Chondrocyte (in vitro differentiated cells): ENCODE data around the gene SELPLG. TPM values are rescaled to one million over a fixed set of nuclear protein-coding genes. Genes with fewer than 3 reads are reported as not detected.

Source experiments
- DNase-seq: peaks from one replicate; pipeline ENCODE4 v3.0.0; 2021; ENCODE audit warnings: mixed read lengths, low spot score
- H3K27ac Mint-ChIP-seq: one replicate; pipeline ENCODE4 v1.8.0; 2021; ENCODE audit warnings: mild to moderate bottlenecking, moderate library complexity, mixed read lengths; ENCODE audit not compliant: unreplicated experiment
- H3K27me3 Mint-ChIP-seq: 2 replicates; pipeline ENCODE4 v1.8.0; 2021; ENCODE audit warnings: low read depth, mixed read lengths
- H3K36me3 Mint-ChIP-seq: 2 replicates; pipeline ENCODE4 v1.8.0; 2021; ENCODE audit warnings: low read depth, mixed read lengths
- H3K4me1 Mint-ChIP-seq: 2 replicates; pipeline ENCODE4 v1.8.0; 2021; ENCODE audit warnings: low read depth, mild to moderate bottlenecking, mixed read lengths
- H3K4me3 Mint-ChIP-seq: one replicate; pipeline ENCODE4 v1.8.0; 2021; ENCODE audit warnings: mild to moderate bottlenecking, moderate library complexity, mixed read lengths; ENCODE audit not compliant: unreplicated experiment
- H3K9me3 Mint-ChIP-seq: 2 replicates; pipeline ENCODE4 v1.8.0; 2021; ENCODE audit warnings: low read depth, mixed read lengths
- CTCF ChIP-seq: fragments of 200-600 bp; sonication (generic); IDR thresholded peaks from 2 replicates; pipeline ENCODE4 v1.5.0; 2021; ENCODE audit warnings: antibody characterized with exemption, mild to moderate bottlenecking, moderate library complexity
- total RNA-seq: library from RNA; stranded (reverse); gene quantifications from 3 replicates; pipeline ENCODE4 v1.2.1, GENCODE V29; 2021

SELPLG gene
- total RNA-seq, 1 donor from 2014 or later = 3.2 TPM

- Mint-ChIP-seq H3K4me1 (peaks cover 39% of the 10 kb centered on the region), H3K27ac (no peak overlapping the region), H3K9me3 (no peaks in the 10 kb centered on the region), H3K27me3 (no peaks in the 10 kb centered on the region), H3K4me3 (no peak overlapping the region), H3K36me3 (no peaks in the 10 kb centered on the region)
- DNase-seq = no peak
- TF ChIP-seq CTCF = no peak
These were observed 45.9 kb downstream of the SELPLG start for GRCh38 chr12:108587826-108588225.

DNA sequence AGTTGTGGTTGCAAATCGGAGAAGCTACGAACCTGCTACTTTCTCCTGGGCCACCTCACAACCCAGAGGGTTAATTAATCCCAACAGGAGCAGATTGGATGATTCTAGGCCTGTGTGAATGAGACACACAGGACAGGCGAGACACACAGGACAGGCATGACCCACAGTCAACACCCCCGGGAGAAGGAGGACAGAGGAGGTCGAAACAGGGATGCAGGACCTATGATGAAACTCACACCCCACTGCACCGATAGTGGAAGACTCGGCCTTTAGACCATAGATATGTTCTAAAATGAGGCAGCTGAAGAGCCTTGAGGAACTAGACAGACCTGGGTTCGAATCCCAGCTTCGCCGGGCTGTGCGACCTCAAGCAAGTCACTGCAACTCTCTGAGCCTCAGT lies 47.4 kb downstream of the SELPLG start:
- no peaks in the 10 kb centered on the region for H3K27me3 Mint-ChIP-seq

DNA sequence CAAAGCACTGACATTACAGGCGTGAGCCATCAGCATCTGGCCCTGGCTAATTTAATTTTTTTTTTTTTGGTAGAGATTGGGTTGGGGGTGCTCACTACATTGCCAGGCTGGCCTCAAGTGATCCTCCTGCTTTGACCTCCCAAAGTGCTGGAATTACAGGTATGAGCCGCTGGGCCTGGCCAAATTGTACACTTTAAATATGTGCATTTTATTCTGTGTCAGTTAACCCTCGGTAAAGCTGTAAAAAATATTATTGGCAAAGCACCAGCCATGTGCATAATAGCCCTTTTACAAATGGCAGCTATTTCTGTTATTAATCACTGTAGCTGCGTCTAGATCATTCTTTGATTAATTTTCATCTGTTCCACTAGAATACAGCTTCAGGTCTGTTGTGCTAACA lies 47.8 kb downstream of the SELPLG start:
- Mint-ChIP-seq H3K9me3 (no peaks in the 10 kb centered on the region), H3K36me3 (no peaks in the 10 kb centered on the region), H3K27ac (no peak overlapping the region), H3K27me3 (no peaks in the 10 kb centered on the region), H3K4me1 (peaks cover 46% of the 10 kb centered on the region), H3K4me3 (no peak overlapping the region)
- no peak for DNase-seq
- no peak for TF ChIP-seq CTCF

More for the DNA sequence above, 47.4 kb downstream of the SELPLG start:
- no peaks in the 10 kb centered on the region for H3K36me3 Mint-ChIP-seq
- H3K27ac Mint-ChIP-seq = no peak overlapping the region
- H3K4me3 Mint-ChIP-seq = no peak overlapping the region
- no peaks in the 10 kb centered on the region for H3K9me3 Mint-ChIP-seq
- DNase-seq = no peak
- peaks cover 43% of the 10 kb centered on the region for H3K4me1 Mint-ChIP-seq
- TF ChIP-seq CTCF = no peak

DNA sequence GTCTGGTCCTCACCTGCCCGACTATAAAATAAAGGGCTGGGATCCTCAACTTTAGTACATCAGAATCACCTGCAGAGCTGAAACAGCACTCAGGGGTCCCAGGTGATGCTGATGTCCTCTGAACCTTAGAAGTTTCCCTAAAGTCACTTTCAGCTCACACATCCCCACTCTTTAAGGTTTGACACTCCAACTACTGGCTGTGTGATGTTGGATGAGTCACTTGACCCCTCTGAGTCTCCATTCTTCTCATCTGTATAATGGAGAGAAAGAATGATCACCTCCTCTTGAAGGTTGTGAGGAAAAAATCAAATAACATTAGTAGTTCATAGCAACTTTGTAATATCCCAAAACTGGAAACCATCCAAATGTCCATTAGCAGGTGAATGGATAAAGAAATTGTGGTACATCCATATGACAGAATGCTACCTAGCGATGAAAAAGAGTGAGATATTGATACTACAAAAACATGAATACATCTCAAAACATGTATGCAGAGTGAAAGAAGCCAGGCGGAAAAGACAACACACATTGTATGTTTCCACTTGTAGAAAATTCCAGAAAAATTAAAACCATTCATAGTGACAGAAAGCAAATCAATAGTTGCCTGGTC lies 49.1 kb downstream of the SELPLG start:
- H3K27ac Mint-ChIP-seq = peak overlapping the region; percentile 60
- peaks cover 54% of the 10 kb centered on the region for H3K4me1 Mint-ChIP-seq

DNA sequence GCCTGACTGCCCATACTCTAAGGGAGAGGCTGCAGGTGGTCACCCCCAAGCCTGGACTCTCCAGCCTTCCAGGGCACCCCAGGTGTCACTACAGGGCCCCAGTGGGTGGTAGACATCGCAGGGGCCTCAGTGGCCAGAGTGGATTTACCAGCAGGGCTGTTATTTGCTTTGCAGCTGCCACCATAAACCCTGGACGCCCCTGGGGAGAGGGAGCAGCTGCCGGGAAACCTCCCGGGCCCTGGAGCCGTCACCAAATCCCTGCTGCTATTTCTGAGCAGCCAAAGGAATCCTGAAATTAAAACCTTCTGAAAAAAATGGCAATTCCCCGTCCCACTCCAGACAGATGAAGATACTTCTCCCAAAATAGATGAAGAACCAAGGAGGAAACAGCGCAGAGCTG lies 49.7 kb downstream of the SELPLG start:
- no peak for DNase-seq
- Mint-ChIP-seq H3K27me3 (no peaks in the 10 kb centered on the region), H3K9me3 (peaks cover 2% of the 10 kb centered on the region), H3K4me3 (no peak overlapping the region), H3K27ac (peak overlapping the region; percentile 60), H3K36me3 (no peaks in the 10 kb centered on the region), H3K4me1 (peaks cover 54% of the 10 kb centered on the region)
- TF ChIP-seq CTCF = no peak

More for the DNA sequence above, 49.1 kb downstream of the SELPLG start:
- Mint-ChIP-seq H3K36me3 (no peaks in the 10 kb centered on the region), H3K9me3 (no peaks in the 10 kb centered on the region), H3K4me3 (no peak overlapping the region), H3K27me3 (no peaks in the 10 kb centered on the region)
- DNase-seq = no peak
- no peak for TF ChIP-seq CTCF
